GM12878 (cell line): ENCODE results near the gene LRBA. TPM values are rescaled to one million over a fixed set of nuclear protein-coding genes. Genes with fewer than 3 reads are reported as not detected.

Experiments
- ATAC-seq: fragments of 200-7000 bp; cut with Tn5 transposase; 3 replicates; pipeline ENCODE4 v1.9.1; 2020; ENCODE audit warnings: mild to moderate bottlenecking, moderate library complexity
- BruUV-seq: library from RNA; stranded (reverse); fragments of 400-500 nt; replicated peaks from 2 replicates; lab custom pipeline; 2021; lab: Mats Ljungman, UMichigan
- CTCF ChIA-PET: fragments of 300-600 bp; sonication (Branson Sonifier 250); formaldehyde crosslinking; extraction: SDS; loops from one replicate; lab custom pipeline; 2021; ENCODE audit warnings: inconsistent platforms; lab: Yijun Ruan, JAX
- POLR2A ChIA-PET: fragments of 350-600 bp; formaldehyde crosslinking; extraction: SDS; loops from one replicate; lab custom pipeline; 2021; ENCODE audit warnings: inconsistent platforms; lab: Charles Lee
- RAD21 ChIA-PET: fragments of 300-600 bp; sonication (Branson Sonifier 250); formaldehyde crosslinking; loops from one replicate; lab custom pipeline; 2023; ENCODE audit warnings: antibody characterized with exemption; ENCODE audit not compliant: unreplicated experiment; lab: Charles Lee
- SMC1A ChIA-PET: fragments of 300-600 bp; sonication (Branson Sonifier 250); formaldehyde crosslinking; loops from one replicate; lab custom pipeline; 2023; ENCODE audit not compliant: unreplicated experiment, uncharacterized antibody; lab: Charles Lee
- DNase-seq: peaks from one replicate; pipeline ENCODE4 v3.0.0-alpha.2; 2011; ENCODE audit warnings: low read depth, low spot score
- FAIRE-seq: peaks from 3 replicates; lab custom pipeline; 2011; peaks lifted over from hg19 to GRCh38; lab: Jason Lieb, UNC
- H2AFZ ChIP-seq: 2 replicates; pipeline ENCODE4 v1.6.0; 2011; ENCODE audit warnings: low read depth, low read length, control low read depth; ENCODE audit not compliant: control insufficient read depth
- H3K27ac ChIP-seq: 2 replicates; pipeline ENCODE4 v1.5.1; 2011; ENCODE audit warnings: control low read depth; ENCODE audit not compliant: control insufficient read depth, insufficient read depth
- H3K27me3 ChIP-seq, 2 experiments: replicated peaks in 1 of 2; 2 replicates each; pipeline versions ENCODE4 v1.6.0 to v1.6.1; 2011; ENCODE audit warnings: low read length in 1 of 2; ENCODE audit not compliant: control insufficient read depth in 2 of 2, insufficient read depth in 2 of 2
- H3K36me3 ChIP-seq, 2 experiments: 2 replicates each; pipeline ENCODE4 v1.5.1; 2011; ENCODE audit warnings: low read length in 1 of 2; ENCODE audit not compliant: control insufficient read depth in 2 of 2, insufficient read depth in 2 of 2
- H3K4me1 ChIP-seq: 2 replicates; pipeline ENCODE4 v1.6.1; 2011; ENCODE audit warnings: mild to moderate bottlenecking, low read length, moderate library complexity, mixed read lengths; ENCODE audit not compliant: control insufficient read depth, insufficient read depth
- H3K4me2 ChIP-seq: 2 replicates; pipeline ENCODE4 v1.6.0; 2011; ENCODE audit warnings: control low read depth; ENCODE audit not compliant: control insufficient read depth, insufficient read depth
- H3K4me3 ChIP-seq: fragments of 200-600 bp; sonication (generic); 2 replicates; pipeline ENCODE4 v1.5.1; 2016
- H3K79me2 ChIP-seq: 2 replicates; pipeline ENCODE4 v1.6.0; 2011; ENCODE audit warnings: low read length; ENCODE audit not compliant: control insufficient read depth, insufficient read depth
- H3K9ac ChIP-seq: 2 replicates; pipeline ENCODE4 v1.8.0; 2011; ENCODE audit warnings: low read length, control low read depth, mixed read lengths; ENCODE audit not compliant: control insufficient read depth, insufficient read depth
- H3K9me3 ChIP-seq: replicated peaks from 3 replicates; pipeline ENCODE4 v1.5.1; 2011; ENCODE audit warnings: mild to moderate bottlenecking, low read length; ENCODE audit not compliant: control insufficient read depth, insufficient read depth
- H4K20me1 ChIP-seq: 2 replicates; pipeline ENCODE4 v1.6.0; 2011; ENCODE audit not compliant: control insufficient read depth, insufficient read depth
- CBX3 ChIP-seq: fragments of 200-600 bp; sonication (generic); IDR thresholded peaks from 2 replicates; pipeline ENCODE4 v1.6.1; 2016; ENCODE audit warnings: low read depth, borderline replicate concordance
- CHD1 ChIP-seq: IDR thresholded peaks from 2 replicates; pipeline ENCODE4 v1.6.1; 2012; ENCODE audit warnings: low read depth, low read length, improper control_type of control experiment
- FOXK2 ChIP-seq: fragments of 450-650 bp; IDR thresholded peaks from 2 replicates; pipeline ENCODE4 v1.6.1; 2017; ENCODE audit warnings: mild to moderate bottlenecking, moderate library complexity
- HDAC6 ChIP-seq: fragments of 200-600 bp; sonication (generic); IDR thresholded peaks from one replicate; pipeline ENCODE4 v1.8.0; 2017; ENCODE audit warnings: antibody characterized with exemption; ENCODE audit not compliant: unreplicated experiment
- IKZF2 ChIP-seq, 2 experiments: fragments of 450-650 bp; IDR thresholded peaks; 2 replicates each; pipeline ENCODE4 v1.6.1; 2017; ENCODE audit warnings: mild to moderate bottlenecking in 2 of 2, moderate library complexity in 2 of 2
- IRF3 ChIP-seq: fragments of 450-650 bp; IDR thresholded peaks from 2 replicates; pipeline ENCODE4 v1.6.1; 2014; ENCODE audit warnings: mild to moderate bottlenecking
- JUND ChIP-seq: IDR thresholded peaks from 2 replicates; pipeline ENCODE4 v1.6.1; 2012; ENCODE audit warnings: low read depth, mild to moderate bottlenecking, low read length, improper control_type of control experiment, moderate library complexity
- KLF5 ChIP-seq: fragments of 450-650 bp; IDR thresholded peaks from 2 replicates; pipeline ENCODE4 v1.6.1; 2014; ENCODE audit warnings: mild to moderate bottlenecking; ENCODE audit not compliant: partially characterized antibody
- MAX ChIP-seq: IDR thresholded peaks from 2 replicates; pipeline ENCODE4 v1.6.1; 2012; ENCODE audit warnings: low read depth, low read length, improper control_type of control experiment
- NBN ChIP-seq: fragments of 450-650 bp; IDR thresholded peaks from 2 replicates; pipeline ENCODE4 v1.6.1; 2016
- NR2F1 ChIP-seq: fragments of 450-650 bp; conservative IDR thresholded peaks from 2 replicates; pipeline ENCODE4 v1.6.1; 2017; ENCODE audit warnings: mild to moderate bottlenecking
- REST ChIP-seq: IDR thresholded peaks from 2 replicates; pipeline ENCODE4 v1.6.1; 2012; ENCODE audit warnings: mild to moderate bottlenecking, low read depth, low read length
- SMAD5 ChIP-seq: IDR thresholded peaks from 2 replicates; pipeline ENCODE4 v1.6.1; 2016; ENCODE audit warnings: antibody characterized with exemption, low read depth
- SP1 ChIP-seq: IDR thresholded peaks from one replicate; pipeline ENCODE4 v1.6.1; 2011; ENCODE audit warnings: low read depth, low read length
- TCF3 ChIP-seq: IDR thresholded peaks from 2 replicates; pipeline ENCODE4 v1.6.1; 2012; ENCODE audit warnings: low read depth, mild to moderate bottlenecking, low read length, borderline replicate concordance; ENCODE audit not compliant: insufficient read depth
- ZBED1 ChIP-seq: IDR thresholded peaks from 2 replicates; pipeline ENCODE4 v1.6.1; 2016; ENCODE audit warnings: borderline replicate concordance
- ZSCAN29 ChIP-seq: fragments of 450-650 bp; IDR thresholded peaks from 2 replicates; pipeline ENCODE4 v1.6.1; 2017; ENCODE audit warnings: mild to moderate bottlenecking, moderate library complexity
- WGBS: methylation state at CpG from one replicate; pipeline ENCODE4 v1.1.6; 2016; ENCODE audit warnings: low lambda C conversion rate; ENCODE audit not compliant: insufficient replicate concordance, insufficient coverage; ENCODE audit errors: missing lambda C conversion rate; 5-methylcytosine and 5-hydroxymethylcytosine counted together
- in situ Hi-C: fragments of 300-500 bp; cut with MboI; formaldehyde crosslinking; loops from 9 replicates; pipeline ENCODE4 v1.14.3; 2018; ENCODE audit warnings: mixed read lengths
- intact Hi-C: fragments of 100-400 bp; cut with micrococcal nuclease; formaldehyde crosslinking; loops from one replicate; pipeline ENCODE4 v1.14.2; 2022; ENCODE audit not compliant: unreplicated experiment
- polyA plus RNA-seq, 11 experiments: library from polyadenylated mRNA; depleted of rRNA in 4 of 11; unstranded in 6 of 11; stranded (reverse) in 5 of 11; fragments of >200 nt; fragmentation: Nextera tagmentation in 4 of 11; fragmentation: Illumina TruSeq in 1 of 11; extraction: Ambion mirVana in 4 of 11; extraction: Trizol in 1 of 11; gene quantifications; 1 replicate in 1 of 11; 2 replicates in 10 of 11; pipeline versions ENCODE4 v1.2.1 to v1.2.3, GENCODE V29; 2011 to 2016; ENCODE audit warnings: inconsistent platforms in 2 of 11, missing spikeins in 2 of 11, low read depth in 1 of 11
- total RNA-seq, 4 experiments: library from RNA; depleted of rRNA in 3 of 4; stranded (reverse); fragments of >200 nt in 3 of 4; fragmentation: Illumina TruSeq in 1 of 4; extraction: Trizol in 1 of 4; gene quantifications; 2 replicates each; pipeline versions ENCODE4 v1.2.1 to v1.2.3, GENCODE V29; 2013 to 2021

The LRBA gene
- total and polyA plus RNA-seq, 10 of the 15 experiments (the other 5 are each of a cell fraction or from before 2014, with no cell fraction given) = 20.3 to 93.4 (median 55.0) TPM

GRCh38 chr4:150381036-150381435 lies 634.0 kb downstream of the LRBA start:
- no TSS peak for BruUV-seq
- DNase-seq = no peak
- CTCF ChIA-PET = no interaction called here
- no peak for TF ChIP-seq CHD1
- TF ChIP-seq REST = no peak
- TF ChIP-seq, all 136 proteins: peak for 0
- RAD21 ChIA-PET = no interaction called here
- intact Hi-C loops (no loop called here), in situ Hi-C loops (no loop called here)
- ATAC-seq = no peak
- Histone ChIP-seq H3K9ac (no peak overlapping the region), H3K27me3 (no peaks in the 10 kb centered on the region), H4K20me1 (no peaks in the 10 kb centered on the region), H3K4me2 (no peak overlapping the region), H3K79me2 (no peaks in the 10 kb centered on the region), H3K4me1 (no peaks in the 10 kb centered on the region), H3K9me3 (no peaks in the 10 kb centered on the region), H3K36me3 (no peaks in the 10 kb centered on the region), H3K4me3 (no peak overlapping the region), H3K27ac (no peak overlapping the region), H2AFZ (no peak overlapping the region)
- no peak for FAIRE-seq
- WGBS = 97% methylated on average over 2 of the region's 2 CpGs
- POLR2A ChIA-PET = no interaction called here
- SMC1A ChIA-PET = no interaction called here

- ChIA-PET POLR2A (no interaction called here), RAD21 (no interaction called here), CTCF (no interaction called here), SMC1A (no interaction called here)
- H3K79me2 ChIP-seq = no peaks in the 10 kb centered on the region
- no peaks in the 10 kb centered on the region for H3K36me3 ChIP-seq
- ATAC-seq (no peak), DNase-seq (no peak), FAIRE-seq (no peak)
- WGBS = 95% methylated on average over 1 of the region's 1 CpG
- H3K4me1 ChIP-seq = no peaks in the 10 kb centered on the region
- H3K9ac ChIP-seq = no peak overlapping the region
- intact Hi-C loops (no loop called here), in situ Hi-C loops (no loop called here)
- no peak overlapping the region for H3K4me2 ChIP-seq
- no TSS peak for BruUV-seq
- no peak overlapping the region for H3K27ac ChIP-seq
- no peaks in the 10 kb centered on the region for H3K9me3 ChIP-seq
- no peak overlapping the region for H3K4me3 ChIP-seq
- no peak overlapping the region for H2AFZ ChIP-seq
- H3K27me3 ChIP-seq = no peaks in the 10 kb centered on the region
- H4K20me1 ChIP-seq = no peaks in the 10 kb centered on the region
- TF ChIP-seq KLF5 (no peak), NBN (no peak), JUND (no peak), ZSCAN29 (no peak), IKZF2 (IDR thresholded peaks at IDR 0.05) (no peak), SP1 (no peak), IRF3 (no peak), FOXK2 (no peak), MAX (no peak), HDAC6 (no peak), NR2F1 (no peak), CBX3 (no peak), TCF3 (no peak), ZBED1 (no peak), SMAD5 (no peak)
These were observed 635.6 kb downstream of the LRBA start for GRCh38 chr4:150379454-150379853.
